Mammary epithelial cell (primary cell): ENCODE results near the gene ATL2.

Experiments used
- CTCF ChIP-seq, 2 donors: IDR thresholded peaks in 1 of 2; conservative IDR thresholded peaks in 1 of 2; 2 replicates each; pipeline ENCODE4 v1.5.1; 2011 to 2012; ENCODE audit warnings: inconsistent platforms in 2 of 2, low read length in 2 of 2, mild to moderate bottlenecking in 2 of 2, control low read depth in 1 of 2, low read depth in 1 of 2; ENCODE audit not compliant: insufficient read depth in 1 of 2; ENCODE audit errors: extremely low read depth in 1 of 2
- EZH2 ChIP-seq: IDR thresholded peaks from 2 replicates; pipeline ENCODE4 v1.6.1; 2012; ENCODE audit warnings: low read length, inconsistent platforms, borderline replicate concordance

GRCh38 chr2:38417745-38418689, 40.9 kb upstream of the ATL2 start:
- TF ChIP-seq CTCF (conservative IDR thresholded peaks at IDR 0.05 in 1 of 2, IDR thresholded peaks at IDR 0.05 in 1 of 2; ENCODE audit: extremely low read depth in 1 of 2, insufficient read depth in 1 of 2, low read depth in 1 of 2, low read length in 2 of 2) (no peak), EZH2 (no peak)
